DOHH2 (cell line): ENCODE results near the gene NOB1.

Experiments used
- EZH2phosphoT487 ChIP-seq: fragments of 200-600 bp; sonication (generic); IDR thresholded peaks from 2 replicates; pipeline ENCODE4 v1.6.1; 2017; ENCODE audit warnings: borderline replicate concordance, mild to moderate bottlenecking, antibody characterized with exemption, low read length, moderate library complexity, mixed read lengths
- TF ChIP-seq, protein P1 (sequence below): fragments of 200-600 bp; sonication (generic); IDR thresholded peaks from one replicate; pipeline ENCODE4 v1.5.1; 2014; ENCODE audit warnings: antibody characterized with exemption, mild to moderate bottlenecking, low read depth, low read length; ENCODE audit not compliant: poor library complexity, severe bottlenecking

DNA sequence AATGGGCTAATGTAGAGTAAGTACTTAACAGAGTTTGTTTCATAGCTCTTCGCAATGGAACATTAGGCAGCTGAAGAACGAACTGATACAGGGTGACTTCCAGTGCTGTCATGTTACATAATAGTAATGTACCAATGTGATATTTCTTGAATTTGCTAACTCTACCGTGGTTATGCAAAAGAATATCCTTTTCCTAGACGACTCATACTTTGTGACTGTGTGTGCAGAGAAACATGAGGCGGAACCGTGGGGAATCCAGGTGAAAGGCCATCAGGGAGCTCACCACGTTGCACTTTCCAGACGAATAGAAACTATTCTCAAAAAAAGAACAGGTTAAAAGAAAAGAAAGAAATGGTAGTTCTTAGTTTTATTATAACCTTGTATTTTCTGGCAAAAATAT lies 13.2 kb downstream of the NOB1 start:
- TF ChIP-seq, protein P1, sequence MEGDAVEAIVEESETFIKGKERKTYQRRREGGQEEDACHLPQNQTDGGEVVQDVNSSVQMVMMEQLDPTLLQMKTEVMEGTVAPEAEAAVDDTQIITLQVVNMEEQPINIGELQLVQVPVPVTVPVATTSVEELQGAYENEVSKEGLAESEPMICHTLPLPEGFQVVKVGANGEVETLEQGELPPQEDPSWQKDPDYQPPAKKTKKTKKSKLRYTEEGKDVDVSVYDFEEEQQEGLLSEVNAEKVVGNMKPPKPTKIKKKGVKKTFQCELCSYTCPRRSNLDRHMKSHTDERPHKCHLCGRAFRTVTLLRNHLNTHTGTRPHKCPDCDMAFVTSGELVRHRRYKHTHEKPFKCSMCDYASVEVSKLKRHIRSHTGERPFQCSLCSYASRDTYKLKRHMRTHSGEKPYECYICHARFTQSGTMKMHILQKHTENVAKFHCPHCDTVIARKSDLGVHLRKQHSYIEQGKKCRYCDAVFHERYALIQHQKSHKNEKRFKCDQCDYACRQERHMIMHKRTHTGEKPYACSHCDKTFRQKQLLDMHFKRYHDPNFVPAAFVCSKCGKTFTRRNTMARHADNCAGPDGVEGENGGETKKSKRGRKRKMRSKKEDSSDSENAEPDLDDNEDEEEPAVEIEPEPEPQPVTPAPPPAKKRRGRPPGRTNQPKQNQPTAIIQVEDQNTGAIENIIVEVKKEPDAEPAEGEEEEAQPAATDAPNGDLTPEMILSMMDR = no peak
- no peak for TF ChIP-seq EZH2phosphoT487
